Body of pancreas (tissue), 4 donors: Measurements from ENCODE around the gene SOCS7. TPM values are rescaled to one million over a fixed set of nuclear protein-coding genes. Genes with fewer than 3 reads are reported as not detected.

ENCODE experiments used
- ATAC-seq: fragments of 150-250 bp; one replicate; pipeline ENCODE4 v1.9.1; 2016
- DNase-seq, 4 donors: peaks; one replicate each; pipeline ENCODE4 v3.0.0-alpha.2; 2019
- H3K27ac ChIP-seq, 4 donors: fragments of 200-600 bp; sonication (generic); 1 replicate in 3 of 4; 2 replicates in 1 of 4; pipeline versions ENCODE4 v1.5.1 to v1.6.1; 2016 to 2019; ENCODE audit warnings: mild to moderate bottlenecking in 1 of 4, mixed read lengths in 1 of 4, moderate library complexity in 1 of 4
- H3K27me3 ChIP-seq, 2 donors: fragments of 200-600 bp; sonication (generic); one replicate each; pipeline ENCODE4 v1.6.0; 2016; ENCODE audit warnings: mild to moderate bottlenecking in 1 of 2
- H3K36me3 ChIP-seq, 2 donors: fragments of 200-600 bp; sonication (generic); replicated peaks in 1 of 2; 2 replicates each; pipeline ENCODE4 v1.5.1; 2016; ENCODE audit warnings: low read depth in 2 of 2; ENCODE audit not compliant: insufficient read depth in 1 of 2
- H3K4me1 ChIP-seq: fragments of 200-600 bp; sonication (generic); one replicate; pipeline ENCODE4 v1.6.0; 2016
- H3K4me3 ChIP-seq, 2 donors: fragments of 200-600 bp; sonication (generic); 1 replicate in 1 of 2; 2 replicates in 1 of 2; pipeline ENCODE4 v1.5.1; 2016 to 2019
- H3K9me3 ChIP-seq, 3 donors: fragments of 200-600 bp; sonication (generic); 1 replicate in 2 of 3; 2 replicates in 1 of 3; pipeline ENCODE4 v1.5.1; 2016
- CTCF ChIP-seq, 7 experiments: fragments of 450-650 bp in 4 of 7; fragments of 200-600 bp in 3 of 7; sonication (generic) in 3 of 7; IDR thresholded peaks; one replicate each; pipeline ENCODE4 v1.5.1; 2016 to 2019; ENCODE audit warnings: antibody characterized with exemption in 7 of 7
- POLR2A ChIP-seq, 3 donors: fragments of 450-650 bp; IDR thresholded peaks; one replicate each; pipeline ENCODE4 v1.6.1; 2016; ENCODE audit warnings: antibody characterized with exemption in 3 of 3, mild to moderate bottlenecking in 2 of 3
- WGBS, 2 donors: methylation state at CpG; one replicate each; pipeline ENCODE4 v1.1.5; 2017; 5-methylcytosine and 5-hydroxymethylcytosine counted together
- intact Hi-C: fragments of 100-400 bp; cut with DNase I; formaldehyde crosslinking; loops from one replicate; pipeline ENCODE4 v1.15.1; 2023
- total RNA-seq, 2 donors: library from RNA; depleted of rRNA; stranded (reverse); fragments of >200 nt; gene quantifications; one replicate each; pipeline ENCODE4 v1.1.0, GENCODE V29; 2016

Gene SOCS7
- total RNA-seq, 2 donors from 2014 or later, result 15.3 to 34.3 TPM

- Histone ChIP-seq H3K4me3 (no peak overlapping the region), H3K4me1 (no peaks in the 10 kb centered on the region), H3K27me3 (no peaks in the 10 kb centered on the region), H3K36me3 (peaks cover 0 to 6% of the 10 kb centered on the region in 2 donors), H3K27ac (no peak overlapping the region), H3K9me3 (no peaks in the 10 kb centered on the region)
- intact Hi-C loops, result no loop called here
- DNase-seq, result no peak
- WGBS, 2 donors, result 89 to 94% methylated on average over 8 of the region's 8 CpGs
- no peak for ATAC-seq
- TF ChIP-seq POLR2A (IDR thresholded peaks at IDR 0.05) (no peak), CTCF (IDR thresholded peaks at IDR 0.05) (no peak)
These were observed 13.1 kb downstream of the SOCS7 start for GRCh38 chr17:38364741-38365140.

GRCh38 chr17:38369124-38369886 lies 17.7 kb downstream of the SOCS7 start:
- DNase-seq (no peak), ATAC-seq (no peak)
- no peaks in the 10 kb centered on the region for H3K9me3 ChIP-seq
- peaks cover 0 to 16% of the 10 kb centered on the region in 2 donors for H3K36me3 ChIP-seq
- no peak overlapping the region for H3K27ac ChIP-seq
- WGBS, 2 donors, result 54 to 55% methylated on average over 8 of the region's 8 CpGs
- no peak overlapping the region for H3K4me3 ChIP-seq
- TF ChIP-seq CTCF (IDR thresholded peaks at IDR 0.05) (no peak), POLR2A (IDR thresholded peaks at IDR 0.05) (no peak)
- intact Hi-C loops, result no loop called here
- H3K27me3 ChIP-seq, result no peaks in the 10 kb centered on the region
- no peaks in the 10 kb centered on the region for H3K4me1 ChIP-seq

GRCh38 chr17:38379448-38379847 lies 27.8 kb downstream of the SOCS7 start:
- Histone ChIP-seq H3K9me3 (no peaks in the 10 kb centered on the region), H3K27me3 (no peaks in the 10 kb centered on the region), H3K4me1 (peaks cover 6% of the 10 kb centered on the region), H3K4me3 (no peak overlapping the region), H3K36me3 (peaks cover 0 to 10% of the 10 kb centered on the region in 2 donors), H3K27ac (no peak overlapping the region)
- intact Hi-C loops, result no loop called here
- DNase-seq (no peak), ATAC-seq (no peak)
- TF ChIP-seq CTCF (IDR thresholded peaks at IDR 0.05) (no peak), POLR2A (IDR thresholded peaks at IDR 0.05) (no peak)
- WGBS, 2 donors, result 73 to 100% methylated on average over 1 of the region's 1 CpG

GRCh38 chr17:38395090-38395489 lies 43.4 kb downstream of the SOCS7 start:
- WGBS, 2 donors, result 90 to 93% methylated on average over 4 of the region's 4 CpGs
- H3K27me3 ChIP-seq, result no peaks in the 10 kb centered on the region
- H3K36me3 ChIP-seq, result peaks cover 8 to 29% of the 10 kb centered on the region in 2 donors
- H3K9me3 ChIP-seq, result no peaks in the 10 kb centered on the region
- DNase-seq (no peak), ATAC-seq (no peak)
- no peaks in the 10 kb centered on the region for H3K4me1 ChIP-seq
- H3K4me3 ChIP-seq, result no peak overlapping the region
- H3K27ac ChIP-seq, result no peak overlapping the region
- intact Hi-C loops, result no loop called here
- TF ChIP-seq POLR2A (IDR thresholded peaks at IDR 0.05) (no peak), CTCF (IDR thresholded peaks at IDR 0.05) (no peak)

- 100% methylated on average over 2 of the region's 2 CpGs for WGBS, 2 donors
- intact Hi-C loops, result no loop called here
- DNase-seq, result no peak
- Histone ChIP-seq H3K9me3 (no peaks in the 10 kb centered on the region), H3K36me3 (peaks cover 13 to 37% of the 10 kb centered on the region in 2 donors), H3K27me3 (no peaks in the 10 kb centered on the region), H3K4me1 (no peaks in the 10 kb centered on the region), H3K27ac (no peak overlapping the region), H3K4me3 (no peak overlapping the region)
- no peak for ATAC-seq
- no peak for TF ChIP-seq CTCF (IDR thresholded peaks at IDR 0.05)
- TF ChIP-seq POLR2A (IDR thresholded peaks at IDR 0.05), result no peak
These were observed 45.6 kb downstream of the SOCS7 start for GRCh38 chr17:38397227-38397626.
